Urothelium cell line (cell line): Measurements from ENCODE around the gene DUT.
A peak's percentile ranks its signal among the peaks of the same experiment; 100 is the strongest.
"Not testable (repeated sequence)": the region's sequence is repeated elsewhere in the genome, so short reads cannot be mapped to it uniquely, and the experiment has no call there.

Experiments
- DNase-seq: peaks from one replicate; pipeline ENCODE4 v3.0.0; 2011; ENCODE audit warnings: low spot score, mixed read lengths
- FAIRE-seq: peaks from 2 replicates; lab custom pipeline; 2011; peaks lifted over from hg19 to GRCh38; lab: Jason Lieb, UNC

The DUT gene

DNA sequence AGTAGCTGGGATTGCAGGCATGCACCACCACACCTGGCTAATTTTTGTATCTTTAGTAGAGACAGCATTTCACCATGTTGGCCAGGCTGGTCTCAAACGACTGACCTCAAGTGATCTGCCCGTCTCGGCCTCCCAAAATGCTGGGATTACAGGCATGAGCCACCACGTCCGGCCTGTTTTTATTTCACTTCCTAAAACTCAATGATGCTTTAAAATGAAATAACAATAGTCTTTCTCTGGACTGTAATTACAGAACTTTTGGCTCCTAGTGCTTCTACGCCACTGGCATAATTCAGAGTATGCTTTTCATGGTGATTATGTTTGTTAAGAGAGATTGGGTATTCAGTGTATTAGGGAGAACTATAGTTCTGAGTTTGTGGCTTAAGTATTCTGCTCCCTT is 5.0 kb upstream of the DUT start:
- not testable (repeated sequence) for FAIRE-seq, DNase-seq

DNA sequence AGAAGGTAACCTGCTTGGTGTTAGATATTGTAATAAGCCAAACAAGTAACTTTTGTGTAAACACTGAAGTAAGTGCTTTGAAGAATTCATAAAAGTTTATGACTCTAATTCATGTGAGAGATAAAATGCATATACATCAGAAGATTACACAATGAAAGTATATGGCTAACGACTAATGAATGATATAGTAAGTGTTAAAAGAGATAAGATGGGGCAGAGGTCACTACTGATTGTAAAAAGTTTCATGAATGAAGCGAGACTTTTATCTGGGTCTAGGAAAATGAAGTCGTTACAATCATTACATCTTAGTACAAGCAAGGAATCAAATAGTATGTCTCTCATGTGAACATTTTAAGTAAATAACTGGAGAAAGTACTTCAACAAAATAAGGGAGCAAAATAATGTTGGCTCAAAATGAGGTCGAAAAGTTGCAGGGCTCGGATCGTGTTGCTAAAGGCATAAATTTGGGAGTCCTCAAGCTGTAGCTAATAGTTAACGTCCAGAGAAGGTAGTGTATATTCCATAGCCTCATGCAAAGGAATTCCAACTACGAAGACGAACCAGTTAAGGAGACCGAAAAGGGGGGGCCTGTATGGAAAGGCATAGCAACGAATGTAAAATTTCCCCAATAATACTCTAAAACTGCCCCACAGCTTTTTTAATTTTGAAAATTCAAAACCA is 984 bp upstream of the DUT start:
- FAIRE-seq (no peak), DNase-seq (no peak)

- no peak for FAIRE-seq
These were observed 790 bp downstream of the DUT start for GRCh38 chr15:48331796-48332641.

GRCh38 chr15:48332642-48333034 is 1.4 kb downstream of the DUT start:
- FAIRE-seq (no peak), DNase-seq (no peak)

More at GRCh38 chr15:48331796-48332641, 790 bp downstream of the DUT start:
- DNase-seq: peak; percentile 77

DNA sequence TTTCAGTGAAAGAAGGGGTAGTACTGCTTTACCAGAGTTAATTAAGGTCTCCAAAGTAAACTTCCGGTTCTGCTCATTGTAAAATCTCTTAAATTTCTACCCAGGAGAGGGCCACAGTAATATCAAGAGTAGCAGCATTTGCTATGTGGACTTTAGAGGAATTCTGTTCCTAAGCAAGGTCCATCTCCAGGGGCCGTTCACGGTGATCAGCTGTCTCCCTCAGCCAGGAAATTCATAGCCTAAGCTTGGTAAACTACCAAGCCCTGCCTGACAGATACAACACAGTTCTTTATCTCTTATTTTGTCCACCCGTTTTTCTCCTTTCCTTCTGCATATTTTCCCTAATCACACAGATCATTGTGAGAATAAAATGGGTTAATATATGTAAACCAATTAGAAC is 2.3 kb downstream of the DUT start:
- DNase-seq (no peak), FAIRE-seq (no peak)

DNA sequence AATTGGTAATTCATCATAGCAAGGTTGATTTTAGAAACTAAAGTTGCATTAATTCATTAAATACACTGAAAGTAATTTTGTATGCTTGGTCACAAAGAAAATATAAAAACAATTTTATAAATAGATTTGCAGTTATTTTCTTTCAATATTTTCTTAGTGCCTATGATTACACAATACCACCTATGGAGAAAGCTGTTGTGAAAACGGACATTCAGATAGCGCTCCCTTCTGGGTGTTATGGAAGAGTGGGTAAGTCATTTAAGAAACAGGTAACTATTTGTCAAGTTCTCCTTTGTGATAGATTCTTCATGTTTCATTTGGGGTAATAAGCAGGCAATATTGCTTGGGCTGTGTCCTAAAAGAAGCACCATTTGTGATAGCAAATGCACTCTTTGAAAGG is 3.0 kb downstream of the DUT start:
- DNase-seq: no peak
- no peak for FAIRE-seq

GRCh38 chr15:48336940-48337339 is 5.7 kb downstream of the DUT start:
- DNase-seq: no peak
- FAIRE-seq: no peak

GRCh38 chr15:48337607-48338006 is 6.4 kb downstream of the DUT start:
- no peak for FAIRE-seq
- DNase-seq: no peak

GRCh38 chr15:48340111-48340510 is 8.9 kb downstream of the DUT start:
- no peak for FAIRE-seq
- DNase-seq: no peak

DNA sequence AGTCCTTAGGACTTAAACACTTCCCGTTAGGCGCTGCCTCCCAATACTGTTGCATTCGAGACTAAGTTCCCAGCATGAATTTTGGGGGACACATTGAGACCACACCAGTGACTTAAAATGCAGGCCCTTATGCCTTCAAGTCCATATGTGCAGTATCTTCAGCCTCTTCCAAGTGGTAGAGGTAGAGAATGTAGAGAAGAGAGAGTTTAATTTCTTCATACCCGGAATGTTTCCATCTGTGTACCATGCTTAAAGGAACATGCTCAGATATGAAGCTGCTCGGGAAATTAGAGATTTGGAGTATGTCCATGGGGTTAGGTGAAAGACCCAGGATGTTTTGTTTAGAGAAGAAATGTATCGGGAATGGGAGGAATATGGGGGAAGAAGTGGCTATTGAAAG is 12.6 kb downstream of the DUT start:
- no peak for DNase-seq
- FAIRE-seq: no peak

- DNase-seq (no peak), FAIRE-seq (no peak)
These were observed 14.3 kb downstream of the DUT start for GRCh38 chr15:48345516-48345915.

GRCh38 chr15:48352474-48353072 is 21.3 kb downstream of the DUT start:
- DNase-seq (peak; percentile 56), FAIRE-seq (no peak)

DNA sequence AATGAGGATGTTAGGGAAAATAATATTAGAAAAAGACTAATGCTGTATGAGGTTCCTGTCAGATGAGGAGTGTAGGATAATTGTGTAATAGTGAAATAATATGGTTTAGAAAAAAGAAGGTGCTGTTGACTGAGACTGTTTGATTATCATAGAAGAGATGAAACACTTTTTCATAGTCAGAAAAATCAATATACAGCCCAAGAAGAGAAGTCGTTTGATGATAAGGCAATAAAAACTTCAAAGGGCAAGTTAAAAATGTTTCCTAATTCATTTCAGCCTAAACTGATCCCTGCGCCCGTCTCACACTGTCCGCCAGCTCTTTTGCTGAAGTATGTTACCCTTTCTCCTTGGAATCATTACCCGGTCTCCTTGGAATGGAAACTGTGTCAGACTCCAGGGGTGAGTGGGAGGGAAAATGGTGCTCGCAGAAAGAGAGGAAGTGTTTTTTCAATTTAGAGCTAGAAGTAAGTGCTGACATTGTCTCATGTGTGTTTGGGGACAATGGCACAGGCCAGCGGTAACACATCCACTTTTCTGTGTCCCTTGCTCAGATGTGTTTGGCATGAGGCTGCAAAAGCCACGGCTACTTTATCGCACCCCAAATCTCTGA is 23.6 kb downstream of the DUT start:
- no peak for FAIRE-seq
- DNase-seq: no peak

DNA sequence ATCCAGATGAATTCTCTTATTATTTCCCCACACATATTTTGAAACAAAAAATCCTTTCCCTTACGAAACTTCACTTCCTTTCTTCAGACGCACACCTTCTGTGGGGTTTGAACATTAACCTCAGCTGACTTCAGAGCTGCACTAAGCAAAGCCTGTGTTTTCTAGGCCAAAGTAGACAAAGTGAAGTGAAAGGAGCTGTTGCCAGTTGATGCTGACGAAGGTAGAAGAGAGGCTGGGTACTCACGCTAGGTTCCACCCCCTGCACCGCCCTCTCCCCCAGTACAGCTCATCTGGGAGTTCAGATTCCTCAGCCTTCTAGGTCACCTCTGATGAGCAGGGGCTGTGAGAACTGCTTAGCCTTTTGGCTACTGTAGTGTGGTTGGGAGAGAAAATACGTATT is 24.1 kb downstream of the DUT start:
- peak; percentile 17 for DNase-seq
- FAIRE-seq: no peak

DNA sequence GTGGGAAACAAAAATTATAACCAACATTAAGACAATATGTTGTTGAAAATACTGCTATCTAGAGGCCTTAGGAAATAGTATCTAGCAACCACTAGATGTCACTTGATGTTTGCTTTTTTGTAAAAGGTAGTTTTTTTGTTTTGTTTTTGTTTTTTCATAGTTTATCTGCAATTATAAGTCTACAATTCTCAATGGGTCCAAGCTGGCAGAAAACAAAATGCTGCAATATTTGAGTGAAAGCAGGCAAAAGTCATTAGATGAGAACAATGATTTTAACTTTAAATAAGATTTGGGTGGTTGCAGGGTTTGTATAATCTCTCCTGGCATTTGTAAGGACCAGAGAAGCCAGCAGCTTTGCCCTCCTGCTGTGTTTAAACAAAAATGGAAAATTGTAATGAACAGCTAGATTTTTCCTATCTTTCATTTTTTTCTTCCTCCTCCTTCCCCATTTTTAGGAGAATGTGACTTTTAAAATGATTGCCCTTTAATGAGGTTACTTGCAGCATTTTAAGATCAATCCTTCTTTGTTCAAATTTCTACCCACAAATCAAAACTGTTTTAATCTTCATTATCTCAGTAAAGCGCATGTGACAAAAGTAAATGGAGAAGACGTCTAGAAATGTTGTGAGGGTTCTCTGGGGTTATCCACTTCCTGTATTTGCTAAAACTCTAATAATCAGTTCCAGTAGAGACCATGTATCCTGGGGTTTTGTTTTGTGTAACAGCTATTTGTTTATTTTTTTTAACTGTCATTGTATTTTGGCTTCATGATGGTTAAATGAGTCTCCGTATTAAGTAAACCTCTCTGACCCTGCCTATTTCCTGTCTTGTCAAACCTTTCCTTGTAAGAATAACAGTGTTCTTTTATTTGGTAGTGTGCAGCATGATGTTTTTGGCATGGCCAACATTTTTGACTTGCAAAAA is 27.3 kb downstream of the DUT start:
- FAIRE-seq: no peak

GRCh38 chr15:48360841-48361240 is 29.6 kb downstream of the DUT start:
- FAIRE-seq: no peak
- no peak for DNase-seq

More for the DNA sequence above, 27.3 kb downstream of the DUT start:
- no peak for DNase-seq

DNA sequence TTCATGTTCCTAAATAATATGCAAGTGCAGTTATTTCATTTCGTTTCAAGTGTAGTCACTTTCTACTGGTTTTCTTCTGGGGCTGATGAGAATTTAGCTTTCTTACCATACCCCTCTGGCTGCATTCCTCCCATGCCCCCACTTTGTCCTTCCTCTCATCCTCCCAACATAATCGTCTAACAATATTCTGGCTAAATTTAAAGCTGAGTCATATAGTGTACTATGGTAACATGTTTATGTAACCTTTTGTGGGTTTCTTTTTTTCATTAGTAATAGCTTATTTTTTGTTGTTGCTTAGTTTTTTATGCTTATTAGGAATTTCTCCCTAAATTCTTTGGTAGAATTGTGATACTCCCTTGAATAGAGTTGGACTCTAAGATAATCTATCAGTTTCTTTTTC is 30.5 kb downstream of the DUT start:
- FAIRE-seq (no peak), DNase-seq (no peak)

DNA sequence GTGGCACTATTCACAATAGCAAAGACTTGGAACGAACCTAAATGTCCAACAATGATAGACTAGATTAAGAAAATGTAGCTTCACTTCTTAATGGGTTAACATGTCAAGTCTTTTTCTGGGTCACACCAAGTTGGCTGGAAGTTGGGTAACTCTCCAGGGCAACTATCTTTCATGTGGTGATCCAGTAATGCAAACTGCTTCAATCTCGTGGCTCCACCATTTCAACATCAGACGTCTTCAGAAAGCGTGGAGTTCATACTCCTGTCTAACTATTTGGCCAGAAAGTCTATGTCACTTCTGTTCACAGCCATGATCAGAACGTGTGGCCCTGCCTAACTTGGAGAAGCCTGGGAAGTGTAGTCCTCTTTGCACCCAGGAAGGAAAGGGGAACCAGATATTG is 32.2 kb downstream of the DUT start:
- DNase-seq: no peak
- no peak for FAIRE-seq

DNA sequence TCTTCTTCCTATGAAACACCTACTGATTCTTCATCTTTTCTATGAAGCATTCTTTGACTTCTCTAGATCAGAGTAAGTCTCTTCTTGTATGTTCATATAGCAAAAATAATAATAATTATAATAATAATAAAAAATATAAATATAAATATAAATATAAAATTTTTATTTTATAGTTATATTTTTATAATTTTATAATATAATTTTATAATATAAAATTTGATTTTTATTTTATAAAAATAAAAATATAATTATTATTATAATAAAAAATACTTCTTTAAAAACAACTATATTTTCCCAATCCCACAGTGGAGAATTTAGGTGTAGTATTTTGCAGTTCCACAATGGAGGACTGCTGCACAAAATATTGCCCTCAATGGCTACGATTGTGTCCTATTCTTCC is 34.3 kb downstream of the DUT start:
- FAIRE-seq (no peak), DNase-seq (no peak)

- no peak for DNase-seq
- no peak for FAIRE-seq
These were observed 35.5 kb downstream of the DUT start for GRCh38 chr15:48366584-48367312.
